GM18505 (cell line): ENCODE data around the gene KRT4.
"Not testable (repeated sequence)": the region's sequence is repeated elsewhere in the genome, so short reads cannot be mapped to it uniquely, and the experiment has no call there.

Experiments used
- ATAC-seq: cut with Tn5 transposase; IDR thresholded peaks from one replicate; pipeline ENCODE4 v1.9.1; 2021; ENCODE audit not compliant: unreplicated experiment
- POLR2A ChIP-seq: IDR thresholded peaks from 4 replicates; pipeline ENCODE4 v1.6.1; 2011; ENCODE audit warnings: borderline replicate concordance; ENCODE audit not compliant: insufficient read depth, insufficient read length; ENCODE audit errors: extremely low read depth

KRT4 gene

GRCh38 chr12:52813885-52814709 is at the start of gene KRT4:
TSS of gene KRT4 (minus strand) at chr12:52814116. CDS start at chr12:52814058, 58 bp downstream.
- no peak for ATAC-seq
- no peak for TF ChIP-seq POLR2A

GRCh38 chr12:52862023-52862422 is 48.1 kb upstream of the KRT4 start:
- ATAC-seq = no peak
- TF ChIP-seq POLR2A = no peak

- TF ChIP-seq POLR2A = no peak
- ATAC-seq = no peak
These were observed 47.6 kb upstream of the KRT4 start for GRCh38 chr12:52861511-52861910.

- no peak for TF ChIP-seq POLR2A
- ATAC-seq = no peak
These were observed 46.3 kb upstream of the KRT4 start for GRCh38 chr12:52860102-52860823.

GRCh38 chr12:52857500-52857899 is 43.6 kb upstream of the KRT4 start:
- no peak for TF ChIP-seq POLR2A
- no peak for ATAC-seq

- ATAC-seq = no peak
- TF ChIP-seq POLR2A = no peak
These were observed 42.9 kb upstream of the KRT4 start for GRCh38 chr12:52856787-52857186.

- ATAC-seq = not testable (repeated sequence)
These were observed 42.2 kb upstream of the KRT4 start for GRCh38 chr12:52856077-52856476.

- no peak for ATAC-seq
- no peak for TF ChIP-seq POLR2A
These were observed 37.9 kb upstream of the KRT4 start for GRCh38 chr12:52851787-52852186.

GRCh38 chr12:52850681-52851080 is 36.8 kb upstream of the KRT4 start:
- ATAC-seq = no peak
- TF ChIP-seq POLR2A = no peak

GRCh38 chr12:52849511-52849910 is 35.6 kb upstream of the KRT4 start:
- TF ChIP-seq POLR2A = no peak
- no peak for ATAC-seq

GRCh38 chr12:52848661-52849255 is 34.8 kb upstream of the KRT4 start, which contains the start of gene KRT78:
TSS of gene KRT78 (minus strand) at chr12:52848994. CDS start at chr12:52848930, 64 bp downstream.
- no peak for ATAC-seq
- TF ChIP-seq POLR2A = no peak

GRCh38 chr12:52847335-52848102 is 33.6 kb upstream of the KRT4 start:
- ATAC-seq = no peak
- TF ChIP-seq POLR2A = no peak

GRCh38 chr12:52846356-52846970 is 32.5 kb upstream of the KRT4 start:
- ATAC-seq = no peak
- no peak for TF ChIP-seq POLR2A
